Activated T-helper 1 cell treated with anti-CD3 and anti-CD28 coated beads, Interleukin-12 subunit alpha, Interleukin-12 subunit beta, Interleukin-2, Interleukin-4 antibody, amounts not matched to agents 30 ng/mL and 10 ng/mL and 1 ng/mL, durations not matched to agents 14 hours and 24 hours and 36 hours (primary cell): Measurements from ENCODE around the gene HACE1. TPM values are rescaled to one million over a fixed set of nuclear protein-coding genes. Genes with fewer than 3 reads are reported as not detected.
"Not testable (repeated sequence)": the region's sequence is repeated elsewhere in the genome, so short reads cannot be mapped to it uniquely, and the experiment has no call there.

Experiments
- DNase-seq: peaks from one replicate; pipeline ENCODE4 v3.0.0; 2021; ENCODE audit warnings: low spot score
- H3K27ac Mint-ChIP-seq: one replicate; pipeline ENCODE4 v1.8.0; 2021; ENCODE audit warnings: mild to moderate bottlenecking, mixed read lengths
- H3K27me3 Mint-ChIP-seq: one replicate; pipeline ENCODE4 v1.8.0; 2022; ENCODE audit warnings: mild to moderate bottlenecking, moderate library complexity, mixed read lengths; ENCODE audit not compliant: insufficient read depth
- H3K36me3 Mint-ChIP-seq: one replicate; pipeline ENCODE4 v1.8.0; 2021; ENCODE audit warnings: low read depth, mixed read lengths
- H3K4me1 Mint-ChIP-seq: one replicate; pipeline ENCODE4 v1.8.0; 2021; ENCODE audit warnings: low read depth, mixed read lengths
- H3K4me3 Mint-ChIP-seq: one replicate; pipeline ENCODE4 v1.8.0; 2021; ENCODE audit warnings: mild to moderate bottlenecking, moderate library complexity, mixed read lengths
- H3K9me3 Mint-ChIP-seq: one replicate; pipeline ENCODE4 v1.8.0; 2021; ENCODE audit warnings: mixed read lengths
- intact Hi-C: fragments of 100-400 bp; cut with micrococcal nuclease; formaldehyde crosslinking; loops from one replicate; pipeline ENCODE4 v1.15.1; 2024
- total RNA-seq: library from RNA; stranded (reverse); gene quantifications from 2 replicates; pipeline ENCODE4 v1.2.3, GENCODE V29; 2022

Gene HACE1
- total RNA-seq, 1 donor from 2014 or later, result 16.9 TPM

- intact Hi-C loops, result no loop called here
- no peak for DNase-seq
- H3K27ac Mint-ChIP-seq, result no peak overlapping the region
- no peaks in the 10 kb centered on the region for H3K4me1 Mint-ChIP-seq
- H3K27me3 Mint-ChIP-seq, result no peaks in the 10 kb centered on the region
- H3K4me3 Mint-ChIP-seq, result no peak overlapping the region
- H3K36me3 Mint-ChIP-seq, result peaks cover 40% of the 10 kb centered on the region
- H3K9me3 Mint-ChIP-seq, result peaks cover 43% of the 10 kb centered on the region
These were observed 104.8 kb downstream of the HACE1 start for GRCh38 chr6:104754788-104755409.

- H3K36me3 Mint-ChIP-seq, result peaks cover 32% of the 10 kb centered on the region
- intact Hi-C loops, result no loop called here
- H3K4me3 Mint-ChIP-seq, result no peak overlapping the region
- H3K9me3 Mint-ChIP-seq, result peaks cover 36% of the 10 kb centered on the region
- H3K27ac Mint-ChIP-seq, result no peak overlapping the region
- no peaks in the 10 kb centered on the region for H3K4me1 Mint-ChIP-seq
- DNase-seq, result no peak
- no peaks in the 10 kb centered on the region for H3K27me3 Mint-ChIP-seq
These were observed 106.5 kb downstream of the HACE1 start for GRCh38 chr6:104753251-104753650.

- intact Hi-C loops, result no loop called here
- Mint-ChIP-seq H3K36me3 (peaks cover 20% of the 10 kb centered on the region), H3K4me3 (no peak overlapping the region), H3K27me3 (no peaks in the 10 kb centered on the region), H3K4me1 (no peaks in the 10 kb centered on the region), H3K27ac (no peak overlapping the region), H3K9me3 (peaks cover 17% of the 10 kb centered on the region)
- DNase-seq, result no peak
These were observed 109.3 kb downstream of the HACE1 start for GRCh38 chr6:104750449-104750848.

- DNase-seq, H3K9me3 Mint-ChIP-seq, H3K4me3 Mint-ChIP-seq, intact Hi-C loops, H3K27ac Mint-ChIP-seq, H3K27me3 Mint-ChIP-seq, H3K4me1 Mint-ChIP-seq, H3K36me3 Mint-ChIP-seq: not testable (repeated sequence)
These were observed 120.6 kb downstream of the HACE1 start for GRCh38 chr6:104739124-104739523.

GRCh38 chr6:104737567-104737966, 122.2 kb downstream of the HACE1 start:
- H3K9me3 Mint-ChIP-seq, H3K36me3 Mint-ChIP-seq, DNase-seq, H3K27ac Mint-ChIP-seq, H3K4me1 Mint-ChIP-seq, intact Hi-C loops, H3K27me3 Mint-ChIP-seq, H3K4me3 Mint-ChIP-seq: not testable (repeated sequence)

GRCh38 chr6:104736545-104736944, 123.2 kb downstream of the HACE1 start:
- Mint-ChIP-seq H3K4me1 (no peaks in the 10 kb centered on the region), H3K4me3 (no peak overlapping the region), H3K36me3 (peaks cover 1% of the 10 kb centered on the region), H3K9me3 (no peaks in the 10 kb centered on the region), H3K27me3 (no peaks in the 10 kb centered on the region), H3K27ac (no peak overlapping the region)
- no peak for DNase-seq
- intact Hi-C loops, result no loop called here

GRCh38 chr6:104730450-104730849, 129.3 kb downstream of the HACE1 start:
- intact Hi-C loops, result no loop called here
- no peaks in the 10 kb centered on the region for H3K4me1 Mint-ChIP-seq
- no peak overlapping the region for H3K27ac Mint-ChIP-seq
- DNase-seq, result no peak
- H3K4me3 Mint-ChIP-seq, result no peak overlapping the region
- H3K36me3 Mint-ChIP-seq, result peaks cover 3% of the 10 kb centered on the region
- no peaks in the 10 kb centered on the region for H3K9me3 Mint-ChIP-seq
- no peaks in the 10 kb centered on the region for H3K27me3 Mint-ChIP-seq

GRCh38 chr6:104729433-104729832, 130.3 kb downstream of the HACE1 start:
- no peaks in the 10 kb centered on the region for H3K9me3 Mint-ChIP-seq
- intact Hi-C loops, result no loop called here
- no peaks in the 10 kb centered on the region for H3K27me3 Mint-ChIP-seq
- no peak for DNase-seq
- no peak overlapping the region for H3K4me3 Mint-ChIP-seq
- no peaks in the 10 kb centered on the region for H3K4me1 Mint-ChIP-seq
- peaks cover 2% of the 10 kb centered on the region for H3K36me3 Mint-ChIP-seq
- no peak overlapping the region for H3K27ac Mint-ChIP-seq

- no peak for DNase-seq
- H3K36me3 Mint-ChIP-seq, result peaks cover 2% of the 10 kb centered on the region
- no peak overlapping the region for H3K27ac Mint-ChIP-seq
- H3K27me3 Mint-ChIP-seq, result no peaks in the 10 kb centered on the region
- no peaks in the 10 kb centered on the region for H3K9me3 Mint-ChIP-seq
- no peaks in the 10 kb centered on the region for H3K4me1 Mint-ChIP-seq
- intact Hi-C loops, result no loop called here
- no peak overlapping the region for H3K4me3 Mint-ChIP-seq
These were observed 131.3 kb downstream of the HACE1 start for GRCh38 chr6:104728448-104728847.

GRCh38 chr6:104718672-104719071, 141.0 kb downstream of the HACE1 start:
- intact Hi-C loops, result no loop called here
- no peaks in the 10 kb centered on the region for H3K4me1 Mint-ChIP-seq
- H3K36me3 Mint-ChIP-seq, result peaks cover 1% of the 10 kb centered on the region
- H3K4me3 Mint-ChIP-seq, result no peak overlapping the region
- H3K27ac Mint-ChIP-seq, result no peak overlapping the region
- H3K9me3 Mint-ChIP-seq, result no peaks in the 10 kb centered on the region
- no peak for DNase-seq
- H3K27me3 Mint-ChIP-seq, result peaks cover 1% of the 10 kb centered on the region

- no peak overlapping the region for H3K4me3 Mint-ChIP-seq
- no peak for DNase-seq
- H3K36me3 Mint-ChIP-seq, result no peaks in the 10 kb centered on the region
- no peaks in the 10 kb centered on the region for H3K4me1 Mint-ChIP-seq
- H3K27me3 Mint-ChIP-seq, result peaks cover 1% of the 10 kb centered on the region
- intact Hi-C loops, result no loop called here
- no peak overlapping the region for H3K27ac Mint-ChIP-seq
- H3K9me3 Mint-ChIP-seq, result no peaks in the 10 kb centered on the region
These were observed 142.9 kb downstream of the HACE1 start for GRCh38 chr6:104716858-104717257.

GRCh38 chr6:104714796-104715195, 144.9 kb downstream of the HACE1 start:
- Mint-ChIP-seq H3K4me3 (no peak overlapping the region), H3K9me3 (no peaks in the 10 kb centered on the region), H3K27ac (no peak overlapping the region), H3K27me3 (peaks cover 1% of the 10 kb centered on the region), H3K4me1 (no peaks in the 10 kb centered on the region), H3K36me3 (no peaks in the 10 kb centered on the region)
- DNase-seq, result no peak
- intact Hi-C loops, result no loop called here

GRCh38 chr6:104713982-104714381, 145.7 kb downstream of the HACE1 start:
- no peaks in the 10 kb centered on the region for H3K27me3 Mint-ChIP-seq
- no peak overlapping the region for H3K27ac Mint-ChIP-seq
- no peak overlapping the region for H3K4me3 Mint-ChIP-seq
- H3K9me3 Mint-ChIP-seq, result no peaks in the 10 kb centered on the region
- no peak for DNase-seq
- intact Hi-C loops, result no loop called here
- no peaks in the 10 kb centered on the region for H3K36me3 Mint-ChIP-seq
- no peaks in the 10 kb centered on the region for H3K4me1 Mint-ChIP-seq

GRCh38 chr6:104711371-104711770, 148.3 kb downstream of the HACE1 start:
- Mint-ChIP-seq H3K4me1 (peaks cover 4% of the 10 kb centered on the region), H3K36me3 (peaks cover 3% of the 10 kb centered on the region), H3K27me3 (no peaks in the 10 kb centered on the region), H3K27ac (no peak overlapping the region), H3K9me3 (peaks cover 9% of the 10 kb centered on the region), H3K4me3 (no peak overlapping the region)
- intact Hi-C loops, result no loop called here
- DNase-seq, result no peak
